ENCODE data around the gene SSX5. TPM values are rescaled to one million over a fixed set of nuclear protein-coding genes. Genes with fewer than 3 reads are reported as not detected.

SSX5 gene
- total RNA-seq (2022; extraction: Qiagen RNA extraction), result not detected in 5 replicates

GRCh38 chrX:48196745-48197201 is at the start of gene SSX5:
Gene SSX5 (minus strand): TSS chrX:48196795. CDS start chrX:48195358, 1,437 bp downstream.

Other genes with a start within 250 kb of the SSX5 start
- gene ZNF182, start 192.8 kb downstream of the SSX5 start, total RNA-seq (2022; extraction: Qiagen RNA extraction), result 3.0 to 4.2 TPM (median 3.5 TPM) in 5 replicates
- gene SPACA5, start 189.8 kb downstream of the SSX5 start, total RNA-seq (2022; extraction: Qiagen RNA extraction), result not detected in 5 replicates
- 0.27 to 0.38 TPM (median 0.34 TPM) in 5 replicates for gene ZNF630, start 125.2 kb downstream of the SSX5 start, total RNA-seq (2022; extraction: Qiagen RNA extraction)
- not detected in 5 replicates for gene SPACA5B, start 66.2 kb downstream of the SSX5 start, total RNA-seq (2022; extraction: Qiagen RNA extraction)
- not detected in 5 replicates for gene SSX1, start 58.6 kb upstream of the SSX5 start, total RNA-seq (2022; extraction: Qiagen RNA extraction)
- gene SSX3, start 159.9 kb upstream of the SSX5 start, total RNA-seq (2022; extraction: Qiagen RNA extraction), result not detected in 5 replicates
- not detected in 5 replicates for gene SSX4, start 186.7 kb upstream of the SSX5 start, total RNA-seq (2022; extraction: Qiagen RNA extraction)
- not detected in 5 replicates for gene SSX4B, start 215.2 kb upstream of the SSX5 start, total RNA-seq (2022; extraction: Qiagen RNA extraction)